Activated gamma-delta T cell treated with anti-CD3 and anti-CD28 coated beads, Interleukin-2, amount 50 U/mL, for 16 hours (primary cell): ENCODE results near the gene SPATA46.
"Not testable (repeated sequence)": the region's sequence is repeated elsewhere in the genome, so short reads cannot be mapped to it uniquely, and the experiment has no call there.

ENCODE experiments used
- DNase-seq: peaks from one replicate; pipeline ENCODE4 v3.0.0-alpha.2; 2020; ENCODE audit warnings: low read depth

SPATA46 gene

GRCh38 chr1:162357681-162358266 is 18.9 kb downstream of the SPATA46 start:
- DNase-seq: no peak

- no peak for DNase-seq
Measured at GRCh38 chr1:162353702-162354101, 23.0 kb downstream of the SPATA46 start.

- no peak for DNase-seq
Measured at GRCh38 chr1:162353078-162353477, 23.6 kb downstream of the SPATA46 start.

- DNase-seq: not testable (repeated sequence)
Measured at GRCh38 chr1:162351874-162352273, 24.8 kb downstream of the SPATA46 start.

- DNase-seq: no peak
Measured at GRCh38 chr1:162351246-162351842, 25.3 kb downstream of the SPATA46 start.

- DNase-seq: no peak
Measured at GRCh38 chr1:162349635-162350330, 26.9 kb downstream of the SPATA46 start.

- no peak for DNase-seq
Measured at GRCh38 chr1:162347281-162347680, 29.4 kb downstream of the SPATA46 start.

GRCh38 chr1:162343470-162343869 is 33.2 kb downstream of the SPATA46 start:
- no peak for DNase-seq

- no peak for DNase-seq
Measured at GRCh38 chr1:162342452-162342983, 34.1 kb downstream of the SPATA46 start.

- no peak for DNase-seq
Measured at GRCh38 chr1:162336621-162337285, 39.9 kb downstream of the SPATA46 start.

GRCh38 chr1:162335126-162335525 is 41.5 kb downstream of the SPATA46 start:
- no peak for DNase-seq

GRCh38 chr1:162333991-162334390 is 42.7 kb downstream of the SPATA46 start:
- no peak for DNase-seq

GRCh38 chr1:162329826-162330225 is 46.8 kb downstream of the SPATA46 start:
- no peak for DNase-seq

GRCh38 chr1:162328512-162328911 is 48.1 kb downstream of the SPATA46 start:
- DNase-seq: no peak

GRCh38 chr1:162327788-162328165 is 48.9 kb downstream of the SPATA46 start:
- no peak for DNase-seq

- no peak for DNase-seq
Measured at GRCh38 chr1:162327144-162327787, 49.4 kb downstream of the SPATA46 start.

- DNase-seq: no peak
Measured at GRCh38 chr1:162326559-162326958, 50.1 kb downstream of the SPATA46 start.

- DNase-seq: no peak
Measured at GRCh38 chr1:162324396-162324795, 52.3 kb downstream of the SPATA46 start.
